SU-DHL-6 (cell line): Measurements from ENCODE around the gene SUPT4H1.

ENCODE experiments used
- H2AFZ ChIP-seq: fragments of 200-600 bp; sonication (generic); 2 replicates; pipeline ENCODE4 v1.6.1; 2014; ENCODE audit warnings: low read depth, mild to moderate bottlenecking, moderate library complexity, mixed read lengths, antibody characterized with exemption, low read length; ENCODE audit not compliant: severe bottlenecking
- H3F3A ChIP-seq: fragments of 200-600 bp; shearing (Covaris generic); 2 replicates; pipeline ENCODE4 v1.6.0; 2016; ENCODE audit warnings: antibody characterized with exemption, mild to moderate bottlenecking; ENCODE audit not compliant: insufficient read depth
- H3K27ac ChIP-seq: fragments of 200-600 bp; sonication (generic); 2 replicates; pipeline ENCODE4 v1.5.1; 2016; ENCODE audit warnings: low read depth, mild to moderate bottlenecking, low read length, moderate library complexity, mixed read lengths
- H3K27me3 ChIP-seq: fragments of 200-600 bp; sonication (generic), shearing (Covaris generic); 2 replicates; pipeline ENCODE4 v1.6.0; 2014; ENCODE audit warnings: mild to moderate bottlenecking, low read length
- H3K36me3 ChIP-seq: fragments of 200-600 bp; sonication (generic); 2 replicates; pipeline ENCODE4 v1.6.1; 2014; ENCODE audit warnings: mild to moderate bottlenecking, low read length, mixed read lengths
- H3K4me2 ChIP-seq: fragments of 300-600, 200-600 bp; shearing (Covaris generic), sonication (generic); 2 replicates; pipeline ENCODE4 v1.6.0; 2014; ENCODE audit warnings: low read length, low read depth, mild to moderate bottlenecking; ENCODE audit not compliant: poor library complexity, severe bottlenecking
- H3K4me3 ChIP-seq: fragments of 200-600 bp; sonication (generic); 2 replicates; pipeline ENCODE4 v1.5.1; 2014; ENCODE audit warnings: antibody characterized with exemption, low read length, mild to moderate bottlenecking, mixed read lengths; ENCODE audit not compliant: insufficient read depth, poor library complexity, severe bottlenecking
- H3K79me2 ChIP-seq: fragments of 200-600 bp; sonication (generic); 2 replicates; pipeline ENCODE4 v1.6.1; 2014; ENCODE audit warnings: mild to moderate bottlenecking, low read length, moderate library complexity; ENCODE audit not compliant: insufficient read depth
- H3K9ac ChIP-seq: fragments of 200-600 bp; sonication (generic); 2 replicates; pipeline ENCODE4 v1.7.0; 2014; ENCODE audit warnings: mild to moderate bottlenecking, low read length
- H3K9me2 ChIP-seq: fragments of 200-600 bp; sonication (generic); replicated peaks from 2 replicates; pipeline ENCODE4 v1.6.1; 2014; ENCODE audit warnings: low read length; ENCODE audit not compliant: insufficient read depth
- H3K9me3 ChIP-seq: fragments of 200-600 bp; sonication (generic); 2 replicates; pipeline ENCODE4 v1.6.1; 2014; ENCODE audit warnings: low read length, mixed read lengths; ENCODE audit not compliant: insufficient read depth
- H4K20me1 ChIP-seq: fragments of 200-600 bp; sonication (generic); 2 replicates; pipeline ENCODE4 v1.6.1; 2014; ENCODE audit warnings: low read depth, mild to moderate bottlenecking, antibody characterized with exemption, low read length, moderate library complexity, mixed read lengths
- EZH2phosphoT487 ChIP-seq: fragments of 200-600 bp; sonication (generic), shearing (Covaris generic); conservative IDR thresholded peaks from 2 replicates; pipeline ENCODE4 v1.6.1; 2018; ENCODE audit warnings: mild to moderate bottlenecking, antibody characterized with exemption, low read length, moderate library complexity, mixed read lengths
- TF ChIP-seq, protein P1 (sequence below): fragments of 200-600 bp; sonication (generic); IDR thresholded peaks from one replicate; pipeline ENCODE4 v1.5.1; 2017; ENCODE audit warnings: antibody characterized with exemption, mild to moderate bottlenecking, low read length, moderate library complexity; ENCODE audit not compliant: insufficient read depth, poor library complexity, severe bottlenecking

SUPT4H1 gene

DNA sequence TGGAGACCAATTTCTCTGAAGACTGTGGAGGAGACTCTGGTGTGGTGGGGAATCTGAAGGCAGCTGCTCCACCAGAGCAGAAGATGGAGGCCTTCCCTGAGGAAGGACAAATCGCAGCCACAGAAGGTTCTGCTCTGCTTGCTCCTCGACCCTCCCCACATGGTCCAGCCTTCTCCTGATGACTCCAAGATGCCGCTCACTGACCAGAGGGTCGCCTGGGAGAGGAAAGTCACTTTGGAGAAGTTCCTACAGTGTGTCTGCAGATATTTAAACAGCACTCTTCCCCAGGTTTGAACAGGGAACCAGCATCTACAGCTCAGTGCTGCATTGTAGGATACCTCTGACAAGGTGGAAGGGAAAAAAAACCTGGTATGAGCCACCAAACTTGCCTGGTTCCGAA, 21.0 kb upstream of the SUPT4H1 start:
- H3K9ac ChIP-seq, result no peak overlapping the region
- TF ChIP-seq, protein P1, sequence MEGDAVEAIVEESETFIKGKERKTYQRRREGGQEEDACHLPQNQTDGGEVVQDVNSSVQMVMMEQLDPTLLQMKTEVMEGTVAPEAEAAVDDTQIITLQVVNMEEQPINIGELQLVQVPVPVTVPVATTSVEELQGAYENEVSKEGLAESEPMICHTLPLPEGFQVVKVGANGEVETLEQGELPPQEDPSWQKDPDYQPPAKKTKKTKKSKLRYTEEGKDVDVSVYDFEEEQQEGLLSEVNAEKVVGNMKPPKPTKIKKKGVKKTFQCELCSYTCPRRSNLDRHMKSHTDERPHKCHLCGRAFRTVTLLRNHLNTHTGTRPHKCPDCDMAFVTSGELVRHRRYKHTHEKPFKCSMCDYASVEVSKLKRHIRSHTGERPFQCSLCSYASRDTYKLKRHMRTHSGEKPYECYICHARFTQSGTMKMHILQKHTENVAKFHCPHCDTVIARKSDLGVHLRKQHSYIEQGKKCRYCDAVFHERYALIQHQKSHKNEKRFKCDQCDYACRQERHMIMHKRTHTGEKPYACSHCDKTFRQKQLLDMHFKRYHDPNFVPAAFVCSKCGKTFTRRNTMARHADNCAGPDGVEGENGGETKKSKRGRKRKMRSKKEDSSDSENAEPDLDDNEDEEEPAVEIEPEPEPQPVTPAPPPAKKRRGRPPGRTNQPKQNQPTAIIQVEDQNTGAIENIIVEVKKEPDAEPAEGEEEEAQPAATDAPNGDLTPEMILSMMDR, result no peak
- no peak for TF ChIP-seq EZH2phosphoT487
- no peaks in the 10 kb centered on the region for H3F3A ChIP-seq
- H2AFZ ChIP-seq, result no peak overlapping the region
- H3K79me2 ChIP-seq, result no peaks in the 10 kb centered on the region
- H3K4me2 ChIP-seq, result no peak overlapping the region
- no peaks in the 10 kb centered on the region for H3K36me3 ChIP-seq
- H3K9me3 ChIP-seq, result no peaks in the 10 kb centered on the region
- H3K9me2 ChIP-seq, result no peaks in the 10 kb centered on the region
- no peaks in the 10 kb centered on the region for H3K27me3 ChIP-seq
- H3K27ac ChIP-seq, result no peak overlapping the region
- no peak overlapping the region for H3K4me3 ChIP-seq
- H4K20me1 ChIP-seq, result no peaks in the 10 kb centered on the region

DNA sequence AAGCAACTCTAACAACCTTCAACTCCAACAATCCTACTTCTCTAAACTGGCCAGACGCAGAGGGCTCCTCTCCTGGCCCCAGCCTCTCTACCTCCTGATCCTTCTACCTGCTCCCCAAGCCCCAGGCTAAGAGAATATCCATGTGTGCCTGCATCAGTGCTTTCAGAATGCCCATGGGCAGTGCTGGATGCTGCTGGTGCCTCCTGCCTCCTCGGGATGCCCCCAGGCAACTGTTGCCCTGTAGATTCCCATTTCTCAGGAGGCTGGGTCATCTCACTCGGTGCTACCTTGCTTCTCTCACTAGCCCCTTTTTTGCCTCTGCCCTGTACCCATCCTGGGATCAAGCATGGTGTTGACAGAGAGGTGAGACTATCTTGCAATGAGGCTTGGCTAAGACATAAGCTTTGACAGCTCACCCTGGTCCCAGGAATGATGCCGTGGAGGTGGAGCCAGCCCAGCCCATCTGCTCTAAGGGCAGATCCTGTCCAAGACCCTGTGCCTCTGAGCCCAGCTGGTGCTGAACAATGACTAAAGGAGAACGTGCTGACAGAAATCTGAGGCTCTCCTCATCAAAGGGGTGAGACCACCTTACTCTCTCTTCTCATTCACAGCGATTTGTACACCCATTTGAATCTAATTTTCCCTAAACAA, 19.4 kb upstream of the SUPT4H1 start:
- H3K36me3 ChIP-seq, result no peaks in the 10 kb centered on the region
- no peak overlapping the region for H3K27ac ChIP-seq
- no peak overlapping the region for H3K9ac ChIP-seq

DNA sequence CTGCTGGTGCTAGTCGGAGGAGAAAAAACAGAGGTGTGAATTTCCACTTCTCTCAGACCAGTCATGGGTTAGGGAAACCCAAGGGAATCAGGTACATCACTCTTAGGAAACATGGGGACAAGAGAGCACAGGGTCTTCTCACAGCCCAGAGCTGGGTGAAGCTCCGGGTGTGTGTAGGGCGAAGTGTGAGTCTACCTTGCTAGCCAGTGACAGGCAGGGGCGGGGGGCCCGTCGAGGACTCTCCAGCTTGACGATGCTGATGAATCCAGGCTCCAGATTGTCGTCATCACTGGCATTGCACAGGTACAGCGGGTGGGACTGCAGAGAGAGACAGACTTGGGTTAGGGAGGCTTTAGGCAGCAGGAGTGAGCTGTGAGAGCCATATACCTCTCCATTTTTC, 18.7 kb upstream of the SUPT4H1 start:
- TF ChIP-seq EZH2phosphoT487, result no peak
- TF ChIP-seq, protein P1, result no peak
- Histone ChIP-seq H3K27ac (no peak overlapping the region), H3F3A (no peaks in the 10 kb centered on the region), H3K4me3 (no peak overlapping the region), H3K36me3 (no peaks in the 10 kb centered on the region), H3K4me2 (no peak overlapping the region), H2AFZ (no peak overlapping the region), H3K79me2 (no peaks in the 10 kb centered on the region), H3K9ac (no peak overlapping the region), H3K9me2 (no peaks in the 10 kb centered on the region), H3K27me3 (no peaks in the 10 kb centered on the region), H3K9me3 (no peaks in the 10 kb centered on the region), H4K20me1 (no peaks in the 10 kb centered on the region)

More for the DNA sequence above, 19.4 kb upstream of the SUPT4H1 start:
- H3K4me3 ChIP-seq, result no peak overlapping the region
- no peak overlapping the region for H3K4me2 ChIP-seq
- TF ChIP-seq, protein P1, result no peak
- H2AFZ ChIP-seq, result no peak overlapping the region
- no peaks in the 10 kb centered on the region for H3K9me3 ChIP-seq
- H3F3A ChIP-seq, result no peaks in the 10 kb centered on the region
- H3K9me2 ChIP-seq, result no peaks in the 10 kb centered on the region
- H3K79me2 ChIP-seq, result no peaks in the 10 kb centered on the region
- H3K27me3 ChIP-seq, result no peaks in the 10 kb centered on the region
- H4K20me1 ChIP-seq, result no peaks in the 10 kb centered on the region
